Mesendoderm (in vitro differentiated cells): Measurements from ENCODE around the gene ZFP14.
"Not testable (repeated sequence)": the region's sequence is repeated elsewhere in the genome, so short reads cannot be mapped to it uniquely, and the experiment has no call there.

Experiments
- DNase-seq: peaks from one replicate; pipeline ENCODE4 v3.0.0; 2013
- H2AK5ac ChIP-seq: 2 replicates; pipeline ENCODE4 v1.6.1; 2013; ENCODE audit warnings: low read length, inconsistent platforms
- H2BK120ac ChIP-seq: 2 replicates; pipeline ENCODE4 v1.6.1; 2013; ENCODE audit warnings: low read depth, mild to moderate bottlenecking, low read length, moderate library complexity, mixed read lengths
- H2BK15ac ChIP-seq: replicated peaks from 2 replicates; pipeline ENCODE4 v1.6.1; 2013; ENCODE audit warnings: low read depth, mild to moderate bottlenecking, moderate library complexity
- H2BK5ac ChIP-seq: 2 replicates; pipeline ENCODE4 v1.6.1; 2013; ENCODE audit warnings: low read length, inconsistent platforms
- H3K18ac ChIP-seq: 2 replicates; pipeline ENCODE4 v1.6.1; 2013; ENCODE audit warnings: mild to moderate bottlenecking, low read length, mixed read lengths
- H3K23ac ChIP-seq: one replicate; pipeline ENCODE4 v1.6.1; 2013; ENCODE audit warnings: low read length
- H3K27ac ChIP-seq: 2 replicates; pipeline ENCODE4 v1.5.1; 2013; ENCODE audit warnings: low read depth, mild to moderate bottlenecking, inconsistent platforms, low read length, moderate library complexity
- H3K27me3 ChIP-seq: 2 replicates; pipeline ENCODE4 v1.6.1; 2013; ENCODE audit warnings: low read length, control low read depth, mild to moderate bottlenecking, inconsistent platforms; ENCODE audit not compliant: insufficient read depth, poor library complexity
- H3K36me3 ChIP-seq: 2 replicates; pipeline ENCODE4 v1.6.1; 2013; ENCODE audit warnings: low read length, inconsistent platforms; ENCODE audit not compliant: control insufficient read depth, insufficient read depth
- H3K4ac ChIP-seq: one replicate; pipeline ENCODE4 v1.6.1; 2013; ENCODE audit warnings: low read depth, mild to moderate bottlenecking, low read length, moderate library complexity
- H3K4me1 ChIP-seq: 2 replicates; pipeline ENCODE4 v1.6.1; 2013; ENCODE audit warnings: low read depth, low read length, inconsistent platforms; ENCODE audit not compliant: control insufficient read depth
- H3K4me2 ChIP-seq: 2 replicates; pipeline ENCODE4 v1.6.1; 2013; ENCODE audit warnings: low read length
- H3K4me3 ChIP-seq: 2 replicates; pipeline ENCODE4 v1.5.1; 2013; ENCODE audit warnings: mild to moderate bottlenecking, low read length
- H3K56ac ChIP-seq: one replicate; pipeline ENCODE4 v1.6.1; 2013; ENCODE audit warnings: low read length
- H3K79me1 ChIP-seq: 2 replicates; pipeline ENCODE4 v1.6.1; 2013; ENCODE audit warnings: low read length, inconsistent platforms
- H3K79me2 ChIP-seq: 2 replicates; pipeline ENCODE4 v1.6.1; 2013; ENCODE audit warnings: mild to moderate bottlenecking, low read length; ENCODE audit not compliant: control insufficient read depth, insufficient read depth
- H3K9ac ChIP-seq: 2 replicates; pipeline ENCODE4 v1.6.1; 2013; ENCODE audit warnings: low read length, inconsistent platforms
- H4K5ac ChIP-seq: one replicate; pipeline ENCODE4 v1.6.1; 2013; ENCODE audit warnings: low read length
- H4K8ac ChIP-seq: one replicate; pipeline ENCODE4 v1.6.1; 2013; ENCODE audit warnings: low read depth, mild to moderate bottlenecking, control low read depth, low read length, moderate library complexity
- WGBS: extraction: QIAGEN DNeasy Blood & Tissue Kit; methylation state at CpG from one replicate; pipeline ENCODE4 v1.1.7; 2013; ENCODE audit warnings: low lambda C conversion rate, missing lambda C conversion rate; ENCODE audit not compliant: insufficient coverage; ENCODE audit errors: extremely low coverage; 5-methylcytosine and 5-hydroxymethylcytosine counted together

ZFP14 gene

GRCh38 chr19:36326649-36327048 is 52.4 kb downstream of the ZFP14 start:
- H3K18ac ChIP-seq, H3K9ac ChIP-seq, H4K8ac ChIP-seq, H2BK15ac ChIP-seq, H2BK120ac ChIP-seq, H2AK5ac ChIP-seq, H3K4me1 ChIP-seq, H3K4me2 ChIP-seq, H3K23ac ChIP-seq, H4K5ac ChIP-seq, H3K56ac ChIP-seq, H2BK5ac ChIP-seq, H3K4ac ChIP-seq, H3K4me3 ChIP-seq, H3K27me3 ChIP-seq, H3K27ac ChIP-seq: not testable (repeated sequence)
- Histone ChIP-seq H3K36me3 (peaks cover 16% of the 10 kb centered on the region), H3K79me2 (peaks cover 53% of the 10 kb centered on the region), H3K79me1 (peaks cover 18% of the 10 kb centered on the region)
- WGBS = no CpG with 5 or more reads among the region's 10 CpGs
- DNase-seq = peak; percentile 73

- H2BK5ac ChIP-seq, H2AK5ac ChIP-seq, H3K4me2 ChIP-seq, H3K79me2 ChIP-seq, H2BK120ac ChIP-seq, H3K56ac ChIP-seq, H3K27me3 ChIP-seq, H4K8ac ChIP-seq, H3K27ac ChIP-seq, H3K9ac ChIP-seq, H3K4ac ChIP-seq, H3K79me1 ChIP-seq, H3K23ac ChIP-seq, H3K4me3 ChIP-seq, H3K18ac ChIP-seq, H3K4me1 ChIP-seq, DNase-seq, H3K36me3 ChIP-seq, H2BK15ac ChIP-seq, H4K5ac ChIP-seq: not testable (repeated sequence)
- WGBS = no CpG with 5 or more reads among the region's 1 CpG
These were observed 63.8 kb downstream of the ZFP14 start for GRCh38 chr19:36315164-36315563.

- not testable (repeated sequence) for H3K18ac ChIP-seq, H2BK15ac ChIP-seq, H4K5ac ChIP-seq, DNase-seq, H3K56ac ChIP-seq, H2AK5ac ChIP-seq, H3K23ac ChIP-seq, H3K27ac ChIP-seq, H3K4me1 ChIP-seq, H2BK5ac ChIP-seq, H3K79me1 ChIP-seq, H3K4me2 ChIP-seq, H2BK120ac ChIP-seq, H3K4ac ChIP-seq, H3K27me3 ChIP-seq, H3K79me2 ChIP-seq, H4K8ac ChIP-seq, H3K4me3 ChIP-seq, H3K36me3 ChIP-seq, H3K9ac ChIP-seq
- WGBS = no CpG with 5 or more reads among the region's 5 CpGs
These were observed 64.9 kb downstream of the ZFP14 start for GRCh38 chr19:36314053-36314452.

- H2BK120ac ChIP-seq, H3K27me3 ChIP-seq, H3K4me2 ChIP-seq, H3K56ac ChIP-seq, H3K36me3 ChIP-seq, H3K4me3 ChIP-seq, H2AK5ac ChIP-seq, H4K5ac ChIP-seq, H2BK15ac ChIP-seq, H3K4ac ChIP-seq, H3K27ac ChIP-seq, H3K79me2 ChIP-seq, H3K18ac ChIP-seq, DNase-seq, H3K79me1 ChIP-seq, H3K23ac ChIP-seq, H3K4me1 ChIP-seq, H2BK5ac ChIP-seq, H3K9ac ChIP-seq, H4K8ac ChIP-seq: not testable (repeated sequence)
- no CpG with 5 or more reads among the region's 26 CpGs for WGBS
These were observed 67.8 kb downstream of the ZFP14 start for GRCh38 chr19:36311098-36311760.

- not testable (repeated sequence) for H3K4me3 ChIP-seq, H3K23ac ChIP-seq, H3K4me1 ChIP-seq, H2BK5ac ChIP-seq, H4K5ac ChIP-seq, DNase-seq, H3K36me3 ChIP-seq, H3K79me1 ChIP-seq, H3K4ac ChIP-seq, H3K4me2 ChIP-seq, H3K27ac ChIP-seq, H3K18ac ChIP-seq, H2AK5ac ChIP-seq, H3K9ac ChIP-seq, H4K8ac ChIP-seq, H2BK120ac ChIP-seq, H3K79me2 ChIP-seq, H3K56ac ChIP-seq, H2BK15ac ChIP-seq, H3K27me3 ChIP-seq
- WGBS = no CpG with 5 or more reads among the region's 5 CpGs
These were observed 68.5 kb downstream of the ZFP14 start for GRCh38 chr19:36310416-36310990.

GRCh38 chr19:36309759-36310158 is 69.2 kb downstream of the ZFP14 start:
- H3K4me2 ChIP-seq, H3K4me1 ChIP-seq: not testable (repeated sequence)

More at GRCh38 chr19:36309759-36310158, 69.2 kb downstream of the ZFP14 start:
- H3K79me1 ChIP-seq, H2BK120ac ChIP-seq, H2AK5ac ChIP-seq, H3K36me3 ChIP-seq, H4K5ac ChIP-seq, H3K9ac ChIP-seq, H3K23ac ChIP-seq, H2BK5ac ChIP-seq, H3K27ac ChIP-seq, H3K18ac ChIP-seq, DNase-seq, H4K8ac ChIP-seq, H3K4me3 ChIP-seq, H3K27me3 ChIP-seq, H3K56ac ChIP-seq, H2BK15ac ChIP-seq, H3K79me2 ChIP-seq, H3K4ac ChIP-seq: not testable (repeated sequence)
- WGBS = no CpG with 5 or more reads among the region's 23 CpGs
